Kidney epithelial cell (primary cell): ENCODE data around the gene FAM177B. TPM values are rescaled to one million over a fixed set of nuclear protein-coding genes. Genes with fewer than 3 reads are reported as not detected.

Experiments
- DNase-seq: peaks from one replicate; pipeline ENCODE4 v3.0.0-alpha.2; 2010; ENCODE audit warnings: low read depth
- H3K27me3 ChIP-seq: 2 replicates; pipeline ENCODE4 v1.6.0; 2011; ENCODE audit warnings: low read length; ENCODE audit not compliant: control insufficient read depth, insufficient read depth
- H3K36me3 ChIP-seq: 2 replicates; pipeline ENCODE4 v1.5.1; 2011; ENCODE audit warnings: low read length; ENCODE audit not compliant: control insufficient read depth, insufficient read depth
- H3K4me3 ChIP-seq: 2 replicates; pipeline ENCODE4 v1.5.1; 2011; ENCODE audit warnings: low read depth, mild to moderate bottlenecking, control low read depth, low read length
- total RNA-seq: library from RNA; depleted of rRNA; stranded (reverse); fragments of >200 nt; gene quantifications from 2 replicates; pipeline ENCODE4 v1.2.3, GENCODE V29; 2015
- TF ChIP-seq, protein P1 (sequence below): IDR thresholded peaks from 2 replicates; pipeline ENCODE4 v1.5.1; 2011; ENCODE audit warnings: mild to moderate bottlenecking, moderate library complexity, low read length, control low read depth, inconsistent platforms; ENCODE audit not compliant: insufficient read depth, poor library complexity, severe bottlenecking

FAM177B gene
- total RNA-seq, 1 donor from 2014 or later = not detected

DNA sequence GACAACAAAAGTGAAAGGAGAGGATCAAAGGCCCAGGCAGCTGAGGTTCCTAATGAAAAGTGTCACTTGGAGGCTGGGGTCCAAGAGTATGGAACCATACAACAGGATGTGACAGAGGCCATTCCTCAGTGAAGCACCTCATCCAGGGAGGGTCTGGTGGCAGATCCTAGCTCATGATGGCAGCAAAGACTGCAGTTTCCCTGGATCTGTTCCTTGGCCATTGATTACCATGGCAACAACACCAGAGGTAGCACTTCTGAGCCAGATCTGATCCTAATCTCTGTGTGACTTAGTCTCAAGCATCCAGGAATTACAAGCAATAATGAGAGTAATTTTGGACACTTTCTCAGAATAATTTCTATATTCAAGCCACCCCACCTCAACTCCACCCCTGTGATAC lies 12.9 kb downstream of the FAM177B start:
- no peak for DNase-seq
- Histone ChIP-seq H3K36me3 (no peaks in the 10 kb centered on the region), H3K27me3 (no peaks in the 10 kb centered on the region), H3K4me3 (no peak overlapping the region)
- TF ChIP-seq, protein P1, sequence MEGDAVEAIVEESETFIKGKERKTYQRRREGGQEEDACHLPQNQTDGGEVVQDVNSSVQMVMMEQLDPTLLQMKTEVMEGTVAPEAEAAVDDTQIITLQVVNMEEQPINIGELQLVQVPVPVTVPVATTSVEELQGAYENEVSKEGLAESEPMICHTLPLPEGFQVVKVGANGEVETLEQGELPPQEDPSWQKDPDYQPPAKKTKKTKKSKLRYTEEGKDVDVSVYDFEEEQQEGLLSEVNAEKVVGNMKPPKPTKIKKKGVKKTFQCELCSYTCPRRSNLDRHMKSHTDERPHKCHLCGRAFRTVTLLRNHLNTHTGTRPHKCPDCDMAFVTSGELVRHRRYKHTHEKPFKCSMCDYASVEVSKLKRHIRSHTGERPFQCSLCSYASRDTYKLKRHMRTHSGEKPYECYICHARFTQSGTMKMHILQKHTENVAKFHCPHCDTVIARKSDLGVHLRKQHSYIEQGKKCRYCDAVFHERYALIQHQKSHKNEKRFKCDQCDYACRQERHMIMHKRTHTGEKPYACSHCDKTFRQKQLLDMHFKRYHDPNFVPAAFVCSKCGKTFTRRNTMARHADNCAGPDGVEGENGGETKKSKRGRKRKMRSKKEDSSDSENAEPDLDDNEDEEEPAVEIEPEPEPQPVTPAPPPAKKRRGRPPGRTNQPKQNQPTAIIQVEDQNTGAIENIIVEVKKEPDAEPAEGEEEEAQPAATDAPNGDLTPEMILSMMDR = no peak

DNA sequence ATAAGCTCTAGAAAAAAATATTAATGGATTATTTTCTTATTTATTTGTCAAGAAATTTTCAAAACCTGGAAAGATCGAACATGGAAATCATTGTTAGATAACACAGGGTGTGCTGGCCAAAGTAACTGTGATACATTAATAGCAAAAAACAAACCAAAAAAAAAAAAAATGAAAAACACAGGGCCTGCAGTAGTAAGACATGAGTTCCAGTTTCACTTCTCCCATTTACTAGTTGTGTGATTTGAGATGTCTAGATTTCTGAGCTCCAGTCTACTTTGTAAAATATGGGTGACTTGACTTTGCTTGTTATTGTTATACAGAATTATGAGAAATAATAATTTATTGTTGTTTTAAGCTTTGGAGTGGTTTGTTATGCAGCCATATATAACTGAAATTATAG lies 13.6 kb downstream of the FAM177B start:
- H3K36me3 ChIP-seq = no peaks in the 10 kb centered on the region
- H3K4me3 ChIP-seq = no peak overlapping the region
- H3K27me3 ChIP-seq = no peaks in the 10 kb centered on the region
- DNase-seq = no peak
- TF ChIP-seq, protein P1 = no peak

DNA sequence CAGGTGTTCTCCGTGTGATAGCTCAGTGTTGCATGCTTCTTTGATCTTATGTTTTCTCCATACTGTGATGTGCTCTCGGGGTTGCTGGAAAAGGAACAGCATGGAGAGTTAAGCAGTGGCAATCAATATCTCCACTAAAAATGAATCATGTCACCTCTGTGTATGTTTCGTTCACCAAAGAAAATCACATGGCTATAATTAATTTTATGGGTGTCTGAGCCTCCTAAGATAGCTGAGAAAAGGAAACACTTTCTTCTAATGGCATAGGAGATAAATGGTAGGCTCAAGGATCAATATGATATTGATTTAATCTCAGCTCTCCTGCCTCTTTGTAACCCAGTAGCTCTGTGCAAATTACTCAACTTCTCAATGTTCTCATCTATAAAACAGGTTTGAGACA lies 14.3 kb downstream of the FAM177B start:
- H3K36me3 ChIP-seq = no peaks in the 10 kb centered on the region
- no peaks in the 10 kb centered on the region for H3K27me3 ChIP-seq
- no peak overlapping the region for H3K4me3 ChIP-seq
- DNase-seq = no peak
- TF ChIP-seq, protein P1 = no peak

DNA sequence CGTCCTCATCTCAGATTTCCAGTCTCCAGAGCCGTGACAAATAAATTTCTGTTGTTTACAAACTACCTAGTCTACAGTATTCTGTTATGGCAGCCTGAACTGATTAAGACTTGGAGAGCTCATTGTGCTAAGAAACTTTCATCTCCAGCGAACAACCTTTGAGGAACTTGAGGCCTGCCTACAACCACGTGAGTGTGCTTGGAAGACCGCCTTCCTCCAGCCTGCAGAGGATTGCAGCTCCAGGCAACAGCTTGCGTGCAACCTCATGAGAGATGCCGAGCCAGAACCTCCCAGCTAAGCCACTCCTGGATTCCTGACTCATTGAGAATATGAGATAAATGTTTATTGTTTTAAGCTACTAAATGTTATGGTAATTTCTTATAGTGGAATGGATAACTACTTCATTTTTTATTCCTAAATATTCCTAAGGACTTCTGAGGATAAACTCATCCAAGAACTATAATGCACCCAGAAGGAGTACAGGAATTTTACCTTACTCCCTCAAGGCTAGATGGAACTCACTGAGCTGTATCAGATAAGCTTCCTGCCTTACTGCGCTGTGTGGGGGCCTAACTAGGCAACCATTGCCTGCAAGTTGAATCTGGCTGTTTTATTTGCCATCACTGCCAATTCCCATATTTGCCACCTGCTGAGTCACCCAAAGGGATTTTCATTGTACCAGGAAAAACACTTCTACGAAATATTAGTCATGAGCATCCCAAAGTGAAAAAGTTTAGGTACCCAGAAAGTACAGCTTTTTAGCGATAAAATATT lies 17.6 kb downstream of the FAM177B start:
- peak; percentile 74 for DNase-seq
- TF ChIP-seq, protein P1 = no peak
- H3K4me3 ChIP-seq = no peak overlapping the region
- H3K36me3 ChIP-seq = no peaks in the 10 kb centered on the region
- H3K27me3 ChIP-seq = no peaks in the 10 kb centered on the region

DNA sequence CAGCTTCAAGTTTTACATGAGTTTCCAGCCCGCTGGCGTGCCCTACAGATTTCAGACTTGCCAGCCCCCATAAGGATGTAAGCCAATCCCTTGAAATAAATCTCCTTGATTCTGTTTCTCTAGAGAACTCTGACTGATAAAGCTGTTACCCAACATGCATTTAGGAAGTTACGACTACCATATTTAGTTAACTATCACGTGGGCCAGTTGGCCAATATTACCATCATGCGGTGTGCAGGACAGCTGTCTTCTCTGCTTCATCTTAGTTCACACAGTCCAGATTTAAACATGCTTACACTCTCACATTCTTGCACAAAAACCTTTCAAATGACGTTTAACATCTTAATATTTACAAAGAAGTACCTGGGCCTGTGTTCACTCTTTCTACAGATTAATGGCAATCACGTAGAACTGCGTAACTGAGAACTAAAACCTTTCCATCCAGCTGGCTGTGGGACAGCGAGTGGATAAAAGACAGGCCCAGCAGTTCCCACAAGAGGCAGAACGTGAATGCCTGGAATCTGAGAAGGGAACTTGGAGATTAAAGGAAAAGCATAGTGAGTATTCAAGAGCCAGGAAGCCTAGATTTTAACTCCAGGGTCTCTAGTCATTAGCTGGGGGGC lies 20.8 kb downstream of the FAM177B start:
- Histone ChIP-seq H3K36me3 (no peaks in the 10 kb centered on the region), H3K4me3 (no peak overlapping the region), H3K27me3 (no peaks in the 10 kb centered on the region)
- TF ChIP-seq, protein P1 = no peak
- no peak for DNase-seq
